CD1c-positive myeloid dendritic cell (primary cell): ENCODE data around the gene DENND1A.
"Not testable (repeated sequence)": the region's sequence is repeated elsewhere in the genome, so short reads cannot be mapped to it uniquely, and the experiment has no call there.

Source experiments
- DNase-seq: peaks from one replicate; pipeline ENCODE4 v3.0.0-alpha.2; 2016; ENCODE audit errors: extremely low spot score

The DENND1A gene

GRCh38 chr9:123337971-123338370 lies 592.0 kb downstream of the DENND1A start:
- no peak for DNase-seq

DNA sequence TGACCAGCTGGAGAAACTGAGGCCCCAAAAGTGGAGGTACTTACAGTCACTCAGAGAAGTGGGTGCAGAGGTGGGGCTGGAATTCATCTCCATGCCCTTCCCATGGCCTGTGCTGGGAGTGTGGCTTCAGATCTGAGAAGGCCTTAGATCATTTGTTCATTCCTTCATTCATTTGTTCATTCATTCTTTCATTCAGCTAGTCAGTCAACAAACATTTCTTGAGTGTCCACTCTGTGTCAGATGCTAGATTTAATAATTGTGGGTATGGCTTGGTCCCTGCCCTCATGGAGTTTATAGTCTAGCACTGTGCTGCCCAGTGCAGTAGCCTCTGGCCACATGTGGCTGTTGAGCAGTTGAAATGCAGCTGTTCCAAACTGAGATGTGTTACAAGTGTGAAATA lies 593.0 kb downstream of the DENND1A start:
- DNase-seq = no peak

DNA sequence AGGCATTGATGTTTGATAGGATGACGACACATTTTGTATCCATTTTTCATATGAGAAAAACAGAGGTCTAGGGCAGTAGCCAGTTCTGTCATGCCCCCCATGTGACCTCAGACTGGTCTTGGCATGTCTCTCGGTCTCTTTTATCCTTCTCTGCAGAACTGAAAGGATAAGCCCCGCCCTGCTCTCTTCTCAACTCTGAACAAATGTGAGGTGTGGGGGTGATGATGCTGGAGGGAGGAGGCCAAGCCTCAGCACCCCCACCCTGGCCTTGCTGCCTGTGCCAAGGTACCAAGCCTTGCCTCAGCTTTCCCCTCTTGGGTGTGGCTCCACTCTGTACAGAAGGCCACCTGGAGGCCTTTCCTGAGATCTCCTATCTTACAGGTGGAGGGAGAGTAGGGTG lies 593.5 kb downstream of the DENND1A start:
- no peak for DNase-seq

- no peak for DNase-seq
Observed at GRCh38 chr9:123335986-123336329, 594.0 kb downstream of the DENND1A start.

- DNase-seq = no peak
Observed at GRCh38 chr9:123335193-123335985, 594.5 kb downstream of the DENND1A start.

DNA sequence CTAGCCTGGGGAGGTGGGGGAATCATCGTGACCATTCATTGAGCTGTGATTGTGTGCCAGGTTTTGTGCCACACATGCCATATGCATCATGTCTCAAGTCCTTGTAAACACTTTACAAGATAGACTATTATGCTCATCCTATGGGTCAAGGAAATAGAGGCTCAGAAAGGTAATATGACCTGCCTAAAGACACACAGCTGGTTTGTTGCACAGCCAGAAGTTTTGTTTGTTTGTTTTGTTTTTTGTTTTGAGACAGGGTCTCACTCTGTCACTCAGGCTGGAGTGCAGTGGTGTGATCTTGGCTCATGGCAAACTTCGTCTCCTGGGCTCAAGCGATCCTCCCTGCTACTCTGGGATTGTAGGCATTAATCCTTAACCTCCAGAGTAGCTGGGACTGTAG lies 595.3 kb downstream of the DENND1A start:
- DNase-seq = no peak

GRCh38 chr9:123333058-123333669 lies 596.8 kb downstream of the DENND1A start:
- not testable (repeated sequence) for DNase-seq

DNA sequence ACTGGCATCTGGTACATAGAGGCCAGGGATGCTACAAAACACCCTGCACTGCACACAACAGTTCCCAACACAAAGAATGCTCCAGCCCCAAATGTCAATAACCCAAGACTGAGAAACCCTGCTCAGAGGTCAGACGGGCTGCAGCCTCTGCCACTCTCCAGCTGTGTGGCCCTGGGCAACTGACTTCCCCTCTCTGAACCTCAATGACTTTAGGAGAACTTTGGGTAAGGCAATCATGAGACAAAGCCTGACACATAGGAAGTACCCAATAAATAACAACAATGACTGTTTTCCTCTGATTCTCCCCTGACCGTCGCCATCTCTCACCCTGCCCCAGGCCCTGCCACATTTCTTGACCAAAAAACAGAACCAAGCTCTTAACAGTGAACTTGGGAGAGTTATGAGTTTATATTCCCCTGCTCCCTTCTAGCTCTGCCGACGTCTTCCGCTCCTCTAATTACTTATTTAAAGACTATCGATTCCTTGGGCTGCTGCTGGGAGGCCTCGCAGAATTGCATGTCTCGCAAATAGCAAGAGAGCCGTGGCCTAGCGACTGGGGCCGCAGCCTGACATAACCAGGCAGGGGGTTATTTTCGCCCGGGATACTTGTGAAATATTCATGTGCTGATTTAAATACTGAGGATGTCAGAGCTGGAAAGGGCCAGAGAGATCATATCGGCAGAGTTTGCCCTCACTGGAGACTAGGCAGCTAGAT lies 598.4 kb downstream of the DENND1A start:
- DNase-seq = peak; percentile 41
